Tibial nerve (tissue), 4 donors: Measurements from ENCODE around the gene PDZRN3.

Experiments used
- EP300 ChIP-seq, 2 donors: sonication (generic); formaldehyde crosslinking; IDR thresholded peaks; one replicate each; pipeline ENCODE4 v1.6.1; 2017; ENCODE audit warnings: antibody characterized with exemption in 2 of 2, mild to moderate bottlenecking in 1 of 2
- TF ChIP-seq, protein P1 (sequence below), 5 experiments: fragments of 200-600 bp in 3 of 5; fragments of 450-650 bp in 2 of 5; sonication (generic) in 3 of 5; IDR thresholded peaks; one replicate each; pipeline ENCODE4 v1.5.1; 2016 to 2019; ENCODE audit warnings: antibody characterized with exemption in 5 of 5, mild to moderate bottlenecking in 3 of 5, moderate library complexity in 2 of 5

DNA sequence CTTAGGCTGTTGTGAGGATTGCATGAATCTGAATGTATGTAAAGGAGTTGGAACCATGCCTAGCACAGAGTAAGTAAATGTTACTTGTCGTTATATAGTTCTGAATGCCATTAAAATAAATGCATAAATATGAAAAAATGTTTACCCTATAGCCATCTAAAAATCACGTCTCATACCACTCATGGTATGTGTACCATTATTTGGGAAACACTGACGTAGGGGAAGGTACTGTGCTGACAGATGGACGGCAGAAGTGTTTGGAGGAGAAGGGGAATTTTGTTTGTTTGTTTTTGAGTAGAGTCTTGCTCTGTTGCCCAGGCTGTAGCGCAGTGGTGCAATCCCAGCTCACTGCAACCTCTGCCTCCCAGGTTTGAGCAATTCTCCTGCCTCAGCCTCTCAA is 30.5 kb upstream of the PDZRN3 start:
- no peak for TF ChIP-seq EP300 (IDR thresholded peaks at IDR 0.05)
- TF ChIP-seq, protein P1, sequence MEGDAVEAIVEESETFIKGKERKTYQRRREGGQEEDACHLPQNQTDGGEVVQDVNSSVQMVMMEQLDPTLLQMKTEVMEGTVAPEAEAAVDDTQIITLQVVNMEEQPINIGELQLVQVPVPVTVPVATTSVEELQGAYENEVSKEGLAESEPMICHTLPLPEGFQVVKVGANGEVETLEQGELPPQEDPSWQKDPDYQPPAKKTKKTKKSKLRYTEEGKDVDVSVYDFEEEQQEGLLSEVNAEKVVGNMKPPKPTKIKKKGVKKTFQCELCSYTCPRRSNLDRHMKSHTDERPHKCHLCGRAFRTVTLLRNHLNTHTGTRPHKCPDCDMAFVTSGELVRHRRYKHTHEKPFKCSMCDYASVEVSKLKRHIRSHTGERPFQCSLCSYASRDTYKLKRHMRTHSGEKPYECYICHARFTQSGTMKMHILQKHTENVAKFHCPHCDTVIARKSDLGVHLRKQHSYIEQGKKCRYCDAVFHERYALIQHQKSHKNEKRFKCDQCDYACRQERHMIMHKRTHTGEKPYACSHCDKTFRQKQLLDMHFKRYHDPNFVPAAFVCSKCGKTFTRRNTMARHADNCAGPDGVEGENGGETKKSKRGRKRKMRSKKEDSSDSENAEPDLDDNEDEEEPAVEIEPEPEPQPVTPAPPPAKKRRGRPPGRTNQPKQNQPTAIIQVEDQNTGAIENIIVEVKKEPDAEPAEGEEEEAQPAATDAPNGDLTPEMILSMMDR (IDR thresholded peaks at IDR 0.05), result no peak
